Midbrain (tissue), 1 donor: ENCODE measurements around the gene OTOF.

Experiments used
- DNase-seq: peaks from one replicate; lab custom pipeline; 2025; lab: John Stamatoyannopoulos, UW

Gene OTOF

DNA sequence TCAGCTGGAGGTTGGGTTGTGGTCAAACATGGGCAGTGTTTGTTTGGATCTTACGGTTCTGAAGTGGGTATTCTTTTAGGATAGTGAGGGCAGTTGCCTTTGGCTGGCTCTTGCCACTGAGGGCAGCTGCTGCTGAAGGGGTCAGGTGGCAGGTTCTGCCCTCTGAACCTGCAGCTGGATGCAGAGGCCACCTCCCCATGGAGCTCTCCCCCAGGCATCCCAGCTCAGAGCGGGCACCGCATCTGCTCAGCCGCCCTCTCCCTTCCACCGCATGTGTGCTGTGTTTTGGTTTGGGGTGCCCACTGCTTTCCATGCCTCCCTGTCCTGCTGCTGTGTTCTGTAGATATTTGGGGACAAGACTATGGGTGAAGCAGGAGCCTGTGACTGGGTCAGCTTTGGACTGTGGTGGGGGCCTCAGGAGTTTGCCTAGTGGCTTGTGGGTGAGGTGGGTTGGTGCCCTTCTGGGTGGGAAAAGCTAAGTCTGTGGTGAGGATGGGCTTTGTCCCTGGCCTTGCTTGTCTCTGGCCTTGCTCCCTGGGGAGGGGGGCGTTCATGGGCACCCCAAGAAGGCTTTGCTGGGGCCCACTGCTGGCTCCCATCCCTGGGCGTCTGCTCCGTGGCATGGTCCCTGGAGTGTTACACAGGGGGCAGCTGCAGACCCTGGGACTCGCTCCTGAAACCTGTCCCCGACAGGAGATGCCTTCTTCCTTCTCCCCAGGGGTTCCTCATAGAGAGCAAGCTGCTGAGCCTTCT lies 28.5 kb downstream of the OTOF start:
- DNase-seq = no peak

DNA sequence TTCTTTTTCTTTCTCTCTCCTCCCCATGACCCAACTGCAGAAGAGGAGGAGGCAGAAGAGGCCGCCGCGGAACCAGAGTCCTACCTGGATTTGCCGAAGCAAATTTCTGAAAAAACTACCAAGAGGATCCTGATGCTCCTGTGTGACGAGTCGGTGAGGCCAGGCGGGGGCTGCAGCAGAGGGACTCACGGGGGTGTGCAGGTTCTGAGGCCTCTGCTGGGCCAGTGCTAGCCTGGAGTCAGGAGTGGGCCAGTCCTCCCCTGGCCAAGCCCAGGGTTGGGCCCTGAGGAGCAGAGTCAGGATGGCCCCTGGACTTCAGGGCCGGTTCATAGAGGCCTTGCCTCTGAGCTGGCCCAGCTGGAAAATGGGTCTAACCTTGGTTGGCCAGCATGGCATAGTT lies 29.3 kb downstream of the OTOF start:
- no peak for DNase-seq

- no peak for DNase-seq
Measured at GRCh38 chr2:26444236-26444635, 33.7 kb downstream of the OTOF start.

DNA sequence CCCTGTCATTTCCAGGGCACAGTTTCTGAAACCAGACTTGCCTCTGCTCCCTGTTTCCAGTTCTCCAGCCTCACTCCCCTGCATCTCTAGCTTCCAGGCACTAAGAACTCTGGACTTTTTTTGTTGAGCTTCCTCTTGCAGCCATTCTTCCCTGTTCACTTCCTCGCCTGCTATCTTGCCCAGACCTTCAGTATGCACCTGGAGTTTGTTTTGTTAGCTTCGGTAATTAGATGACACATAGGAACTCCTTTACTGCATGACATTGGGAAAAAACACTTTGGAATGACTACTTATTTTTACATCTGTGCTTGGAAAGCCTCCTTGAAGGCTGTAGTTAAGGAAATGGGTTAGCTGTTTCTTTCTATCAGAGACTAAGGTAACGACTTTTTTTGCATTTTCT lies 35.2 kb downstream of the OTOF start:
- DNase-seq = no peak

GRCh38 chr2:26442301-26442700 lies 35.6 kb downstream of the OTOF start:
- no peak for DNase-seq

- DNase-seq = no peak
Measured at GRCh38 chr2:26438926-26439325, 39.0 kb downstream of the OTOF start.

DNA sequence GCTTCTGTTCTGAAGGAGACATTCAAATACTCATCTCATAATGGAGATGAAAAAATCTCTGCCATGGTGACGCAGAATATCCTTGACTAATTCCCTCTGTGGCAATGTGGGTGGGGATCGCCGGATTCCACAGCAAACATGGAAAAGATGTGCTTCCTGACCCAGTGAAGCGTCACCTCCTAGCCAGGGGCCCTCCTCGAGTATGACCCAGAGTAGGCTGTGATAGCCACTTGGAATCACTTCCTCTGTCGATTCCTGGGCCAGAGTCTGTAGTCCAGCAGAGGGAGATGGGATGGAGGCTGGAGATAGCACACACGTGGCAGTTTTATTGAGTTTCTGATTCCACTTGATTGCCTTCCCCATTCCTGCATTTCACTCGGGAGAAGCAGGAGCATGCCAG lies 39.4 kb downstream of the OTOF start:
- DNase-seq = no peak

GRCh38 chr2:26435106-26435505 lies 42.8 kb downstream of the OTOF start:
- DNase-seq = no peak

GRCh38 chr2:26432859-26433258 lies 45.1 kb downstream of the OTOF start:
- DNase-seq = no peak

DNA sequence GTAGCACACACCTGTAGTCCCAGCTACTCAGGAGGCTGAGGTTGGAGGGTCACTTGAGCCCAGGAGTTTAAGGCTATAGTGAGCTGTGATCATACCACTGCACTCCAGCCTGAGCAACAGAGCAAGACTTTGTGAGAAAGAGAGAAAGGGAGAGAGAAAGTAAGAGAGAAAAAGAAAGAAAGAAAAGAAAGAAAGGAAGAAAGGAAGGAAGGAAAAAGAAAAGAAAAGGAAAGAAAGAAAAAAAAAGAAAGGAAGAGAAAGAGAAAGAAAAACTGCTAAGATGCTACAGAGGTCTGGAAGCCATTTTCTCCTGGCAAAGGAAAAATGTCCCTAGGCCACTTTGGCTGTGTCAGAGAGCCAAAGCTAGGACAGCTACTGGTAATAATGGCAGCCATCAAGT lies 45.6 kb downstream of the OTOF start:
- DNase-seq = no peak

DNA sequence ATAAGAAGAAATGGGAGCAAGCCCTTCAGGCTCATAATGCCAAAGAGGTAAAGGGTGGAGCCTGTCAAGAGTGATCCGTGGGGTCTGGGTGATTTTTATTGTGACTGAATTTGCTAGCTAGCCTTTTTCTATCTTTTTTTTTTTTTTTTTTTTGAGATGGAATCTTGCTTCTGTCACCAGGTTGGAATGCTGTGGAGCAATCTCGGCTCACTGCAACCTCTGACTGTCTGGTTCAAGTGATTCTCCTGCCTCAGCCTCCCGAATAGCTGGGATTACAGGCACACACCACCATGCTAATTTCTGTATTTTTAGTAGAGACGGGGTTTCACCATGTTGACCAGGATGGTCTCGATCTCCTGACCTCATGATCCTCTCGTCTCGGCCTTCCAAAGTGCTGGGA lies 47.1 kb downstream of the OTOF start:
- DNase-seq = no peak

DNA sequence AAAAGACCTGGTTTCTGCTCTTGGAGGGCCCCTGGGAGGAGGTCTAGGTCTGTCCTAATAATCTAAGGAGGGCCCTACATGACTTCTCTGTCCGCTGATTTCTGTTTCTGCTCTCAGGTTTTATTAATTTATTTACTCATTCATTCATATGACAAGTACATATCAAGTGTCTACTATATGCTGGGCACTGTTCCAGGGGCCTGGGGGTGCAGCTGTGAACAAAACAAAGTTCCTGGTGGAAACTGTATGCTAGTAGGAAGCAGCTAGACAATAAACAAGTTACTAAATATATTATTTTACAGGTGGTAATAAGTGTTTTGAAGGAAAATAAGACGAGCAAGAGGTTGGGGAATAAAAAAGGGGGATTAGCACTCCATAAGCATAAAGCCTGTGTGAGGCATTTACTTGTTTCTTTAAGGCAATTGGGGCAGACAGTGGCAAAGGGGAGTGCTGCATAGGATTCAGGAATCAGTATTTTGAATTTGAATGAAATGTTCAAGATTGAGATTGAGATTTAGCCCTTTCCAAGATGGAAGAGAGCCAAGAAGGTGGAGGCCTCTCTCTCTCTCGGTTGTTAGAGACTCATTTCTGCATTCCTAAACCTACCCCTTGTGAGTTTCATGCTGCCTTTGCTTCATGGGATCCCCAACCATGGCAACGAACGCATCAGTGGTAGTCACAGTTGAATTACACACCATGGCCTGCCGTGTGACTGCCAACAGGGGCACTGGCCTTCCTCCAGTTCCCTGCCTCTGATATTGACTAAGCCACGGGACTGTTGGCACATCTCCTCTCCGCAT lies 47.9 kb downstream of the OTOF start:
- DNase-seq = no peak

DNA sequence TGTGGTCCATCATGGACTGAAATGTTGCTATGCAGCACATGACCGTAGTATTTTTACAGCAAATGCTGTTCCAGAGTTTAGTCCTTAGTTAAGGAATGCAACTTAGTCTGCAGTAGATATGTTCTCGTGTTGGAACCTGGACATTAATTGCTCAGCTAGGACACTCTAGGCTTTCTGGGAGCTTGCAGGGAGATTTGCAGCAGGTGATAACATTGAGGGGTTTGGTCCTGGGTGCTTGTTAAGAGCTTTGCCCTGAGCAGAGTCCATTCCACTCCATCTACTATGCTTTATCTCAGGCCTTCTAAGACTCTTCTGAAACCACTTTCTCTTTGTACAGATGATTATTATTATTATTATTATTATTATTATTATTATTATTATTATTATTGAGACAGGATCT lies 49.1 kb downstream of the OTOF start:
- no peak for DNase-seq

GRCh38 chr2:26424221-26424620 lies 53.7 kb downstream of the OTOF start:
- DNase-seq = no peak

DNA sequence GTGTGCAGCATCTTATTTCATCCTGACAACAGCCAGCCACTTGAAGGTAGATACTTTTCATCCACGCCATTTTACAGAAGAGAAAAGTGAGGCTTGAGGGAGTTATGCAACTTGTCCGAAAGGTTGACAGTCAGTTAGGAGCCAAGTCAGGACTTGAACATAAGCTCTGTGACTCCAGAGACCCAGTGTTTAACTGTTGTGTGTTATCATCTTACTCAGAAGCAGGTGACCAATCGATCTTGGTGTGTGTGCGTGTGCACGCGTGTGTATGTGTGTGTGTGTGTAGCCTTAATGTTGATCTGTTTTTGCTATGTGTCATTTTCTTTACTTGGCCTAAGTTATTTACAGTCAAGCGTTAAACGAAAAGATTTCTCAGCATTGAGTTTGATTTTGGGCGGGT lies 54.2 kb downstream of the OTOF start:
- DNase-seq = no peak

DNA sequence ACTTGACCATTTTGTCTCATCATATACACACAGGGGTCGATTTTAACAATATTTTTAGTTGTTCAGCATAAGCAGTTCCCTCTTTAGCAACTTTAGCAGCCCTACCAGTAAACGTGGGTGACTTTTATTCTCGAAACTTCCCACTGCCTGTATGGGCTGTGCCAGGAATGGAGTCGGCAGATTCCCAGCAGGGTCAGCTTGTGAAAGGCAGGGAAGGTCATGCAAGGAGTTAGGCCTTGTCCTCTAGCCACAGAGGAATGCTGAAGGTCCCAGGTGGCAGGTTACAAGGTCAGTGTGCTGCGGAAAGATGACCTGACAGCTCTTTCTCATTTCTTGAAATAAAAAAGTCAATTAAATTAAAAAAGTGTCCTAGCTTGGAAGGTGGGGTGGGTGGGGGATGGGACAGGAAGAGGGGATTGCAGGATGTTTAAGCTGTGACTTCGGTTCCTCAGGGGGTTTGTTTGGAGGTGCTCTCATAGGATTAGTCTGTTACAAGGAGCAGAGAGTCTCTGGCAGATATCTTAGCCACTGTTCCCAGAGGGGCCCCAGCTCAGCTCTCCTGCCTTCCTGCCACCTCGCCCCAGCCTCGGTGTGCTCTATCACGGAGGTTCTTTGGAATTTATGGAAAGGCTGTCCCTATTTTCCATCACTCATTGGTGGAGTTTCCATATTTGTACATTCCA lies 54.8 kb downstream of the OTOF start:
- DNase-seq = no peak

DNA sequence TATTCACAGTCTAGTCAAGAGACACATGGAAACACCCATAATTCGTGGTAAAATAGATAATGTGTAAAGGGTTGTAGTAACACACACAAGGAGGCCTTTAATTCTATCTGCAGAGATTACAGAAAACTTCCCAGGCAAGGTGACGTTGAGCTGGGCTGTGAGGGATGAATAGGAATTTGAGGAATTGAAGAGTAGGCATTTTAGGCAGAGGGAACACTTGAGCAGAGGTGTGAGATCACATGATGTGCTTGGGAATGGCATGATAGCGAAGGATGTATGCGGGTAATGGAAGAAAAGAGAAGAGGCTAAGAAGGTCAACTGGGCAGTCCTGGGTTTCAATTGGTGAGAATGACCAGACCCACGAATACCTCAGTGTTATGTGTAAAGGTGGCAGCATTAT lies 56.0 kb downstream of the OTOF start:
- no peak for DNase-seq

DNA sequence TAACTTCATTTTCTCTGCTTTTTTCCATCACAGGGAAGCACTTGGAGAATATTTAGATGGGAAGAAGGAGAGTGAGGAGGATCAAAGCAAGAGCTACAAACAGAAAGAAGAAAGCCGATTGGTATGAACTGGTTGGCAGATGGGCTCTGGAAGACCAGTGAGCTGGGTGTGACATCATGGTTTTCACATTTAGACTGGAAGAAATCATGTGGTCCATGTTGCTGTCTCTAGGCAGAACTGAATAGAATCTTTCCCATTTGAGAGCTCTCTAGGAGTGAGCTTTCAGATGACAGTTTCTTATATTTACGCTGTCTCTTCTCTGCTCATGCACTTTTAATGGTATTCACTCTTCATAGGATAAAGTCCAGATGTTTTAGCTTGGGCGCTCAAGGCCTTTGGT lies 63.6 kb downstream of the OTOF start:
- no peak for DNase-seq

DNA sequence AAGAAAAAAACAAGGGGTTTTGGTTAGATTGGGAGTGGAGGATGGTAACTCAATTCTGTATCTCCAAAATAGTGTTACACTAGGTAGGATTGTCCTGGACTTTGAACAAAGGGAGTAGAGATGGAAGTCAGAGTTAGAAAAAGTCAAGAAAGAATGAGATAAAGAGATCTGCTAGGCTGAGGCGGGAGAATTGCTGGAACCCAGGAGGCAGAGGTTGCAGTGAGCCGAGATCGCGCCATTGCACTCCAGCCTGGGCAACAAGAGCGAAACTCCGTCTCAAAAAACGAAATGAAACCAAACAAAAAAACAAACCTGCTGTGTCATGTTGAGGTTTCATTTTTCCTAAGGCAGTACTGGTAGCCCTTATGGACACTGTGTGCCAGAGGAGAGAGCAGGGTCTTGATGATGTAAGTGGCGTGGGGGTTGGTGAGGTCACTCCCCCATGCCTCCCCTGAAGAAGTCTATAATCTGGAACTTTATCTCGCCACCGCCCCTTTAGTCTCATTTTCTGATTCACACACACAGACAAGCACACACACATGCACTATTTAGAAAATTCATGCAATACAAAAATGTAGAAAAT lies 65.7 kb downstream of the OTOF start:
- no peak for DNase-seq

- DNase-seq = no peak
Measured at GRCh38 chr2:26411419-26411818, 66.5 kb downstream of the OTOF start.

DNA sequence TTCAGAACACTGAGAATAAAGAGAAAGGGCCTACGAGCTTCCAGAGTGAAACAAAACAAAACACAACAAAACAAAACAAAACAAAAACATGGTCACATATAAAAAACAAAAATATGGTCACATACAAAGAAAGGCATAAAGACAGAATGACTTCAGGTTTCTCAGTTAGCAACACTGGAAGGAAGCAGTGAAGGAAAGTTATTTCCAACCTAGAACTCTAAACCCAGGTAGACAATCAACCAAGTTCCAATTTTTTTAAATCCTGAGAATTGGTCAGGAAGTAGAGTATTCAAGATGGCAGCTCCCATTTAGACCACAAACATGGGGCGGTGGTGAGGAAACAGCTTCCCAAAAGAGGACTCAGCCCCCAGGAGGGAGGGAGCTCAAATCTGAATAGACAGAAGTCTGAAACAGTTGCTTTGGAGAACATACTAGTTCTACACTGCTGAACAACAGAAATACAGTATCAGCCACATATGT lies 67.1 kb downstream of the OTOF start:
- no peak for DNase-seq

- DNase-seq = no peak
Measured at GRCh38 chr2:26409785-26410184, 68.1 kb downstream of the OTOF start.

- no peak for DNase-seq
Measured at GRCh38 chr2:26407526-26407925, 70.4 kb downstream of the OTOF start.
